BE2C (cell line): ENCODE data around the gene ANKHD1. TPM values are rescaled to one million over a fixed set of nuclear protein-coding genes. Genes with fewer than 3 reads are reported as not detected.

Source experiments
- DNase-seq: peaks from one replicate; pipeline ENCODE4 v3.0.0-alpha.2; 2020
- H3K27me3 ChIP-seq: fragments of 250-450 bp; sonication (Bioruptor Pico); 2 replicates; pipeline ENCODE4 v1.5.1; 2020; ENCODE audit warnings: mild to moderate bottlenecking
- H3K36me3 ChIP-seq: fragments of 250-450 bp; sonication (Bioruptor Pico); 2 replicates; pipeline ENCODE4 v1.5.1; 2020; ENCODE audit warnings: mild to moderate bottlenecking
- H3K4me1 ChIP-seq: fragments of 250-450 bp; sonication (Bioruptor Pico); 2 replicates; pipeline ENCODE4 v1.5.1; 2020
- H3K4me3 ChIP-seq: 2 replicates; pipeline ENCODE4 v1.5.1; 2011; ENCODE audit warnings: low read depth, low read length
- H3K9me3 ChIP-seq: fragments of 250-450 bp; sonication (Bioruptor Pico); 2 replicates; pipeline ENCODE4 v1.5.1; 2020
- CTCF ChIP-seq: IDR thresholded peaks from 2 replicates; pipeline ENCODE4 v1.5.1; 2012; ENCODE audit warnings: mild to moderate bottlenecking, low read depth, low read length
- polyA plus RNA-seq: library from polyadenylated mRNA; unstranded; fragments of >200 nt; gene quantifications from one replicate; pipeline ENCODE4 v1.2.1, GENCODE V29; 2012; ENCODE audit warnings: low read depth, missing spikeins; ENCODE audit not compliant: insufficient read length, insufficient read depth

ANKHD1 gene
- 103 TPM for polyA plus RNA-seq

GRCh38 chr5:140401362-140402257, at the start of gene ANKHD1:
TSS of gene ANKHD1 (plus strand) at chr5:140401833. CDS start at chr5:140401968, 135 bp downstream.
- Histone ChIP-seq H3K9me3 (no peaks in the 10 kb centered on the region), H3K27me3 (no peaks in the 10 kb centered on the region), H3K4me3 (peak within 1 kb of the TSS; percentile 99), H3K4me1 (no peaks in the 10 kb centered on the region), H3K36me3 (peaks cover 17% of the 10 kb centered on the region; the same call in 1 of the 2 replicates)
- DNase-seq, result peak; percentile 99
- no peak for TF ChIP-seq CTCF

DNA sequence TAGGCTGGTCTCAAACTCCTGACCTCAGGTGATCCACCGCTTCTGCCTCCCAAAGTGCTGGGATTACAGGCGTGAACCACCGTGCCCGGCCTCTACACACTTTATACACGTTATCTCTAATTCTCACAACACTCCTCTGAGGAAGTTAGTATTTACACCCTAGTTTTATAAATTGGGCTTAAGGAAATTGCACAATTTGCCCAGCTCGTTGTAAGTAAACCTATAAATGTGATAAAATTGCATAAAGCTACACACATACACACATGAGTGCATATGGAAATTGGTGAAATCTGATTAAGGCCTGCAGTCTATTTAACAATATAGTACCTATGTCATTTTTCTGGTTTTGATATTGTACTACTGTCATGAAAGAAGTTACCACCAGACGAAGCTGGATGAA, 46.1 kb upstream of the ANKHD1 start:
- no peaks in the 10 kb centered on the region for H3K36me3 ChIP-seq

DNA sequence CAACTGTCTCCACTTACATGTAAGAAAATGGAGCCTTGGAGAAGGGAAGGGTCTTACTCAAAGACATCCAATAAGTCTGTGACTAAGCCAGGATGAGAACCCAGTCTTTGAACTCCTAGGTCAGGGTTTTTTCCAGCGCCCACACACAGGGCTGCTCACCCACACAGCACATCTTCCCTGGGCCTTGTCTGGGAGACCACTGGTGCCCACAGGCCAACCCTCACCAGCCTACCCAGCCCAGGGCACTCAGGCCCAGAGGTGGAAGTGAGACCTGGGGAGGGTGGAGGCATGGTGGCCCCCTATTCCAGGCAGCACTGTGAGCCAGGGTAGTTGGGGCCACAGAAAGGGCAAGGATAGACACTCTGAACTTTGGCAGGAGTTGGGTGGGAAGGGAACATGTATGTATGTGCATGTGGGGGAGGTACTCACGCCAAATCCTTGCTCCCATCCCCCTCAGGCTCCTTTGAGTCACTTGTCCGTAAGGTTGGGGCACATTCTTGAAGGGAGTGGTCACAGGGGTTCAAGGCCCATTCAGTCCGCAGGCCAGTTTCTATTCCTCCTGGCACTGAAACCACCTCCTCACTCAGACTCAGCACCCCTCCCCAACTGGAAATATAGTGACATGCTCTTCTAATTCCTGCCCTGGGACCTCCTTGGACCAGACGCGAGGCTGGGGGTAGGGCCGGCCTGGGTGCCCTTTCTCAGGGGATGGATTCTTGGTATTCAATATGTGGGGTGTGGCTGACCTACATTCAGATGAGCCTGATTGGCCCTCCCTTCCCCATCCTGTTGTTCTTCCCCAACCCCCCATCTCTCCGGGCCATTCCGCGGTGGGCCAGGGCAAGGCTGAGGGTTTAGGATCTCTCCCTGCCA, 44.5 kb upstream of the ANKHD1 start:
- Histone ChIP-seq H3K4me1 (no peaks in the 10 kb centered on the region), H3K36me3 (no peaks in the 10 kb centered on the region), H3K9me3 (no peaks in the 10 kb centered on the region), H3K27me3 (no peaks in the 10 kb centered on the region), H3K4me3 (no peak overlapping the region)
- no peak for TF ChIP-seq CTCF
- no peak for DNase-seq

More for the DNA sequence above, 46.1 kb upstream of the ANKHD1 start:
- Histone ChIP-seq H3K9me3 (no peaks in the 10 kb centered on the region), H3K4me1 (no peaks in the 10 kb centered on the region), H3K27me3 (no peaks in the 10 kb centered on the region), H3K4me3 (no peak overlapping the region)
- TF ChIP-seq CTCF, result no peak
- DNase-seq, result no peak

GRCh38 chr5:140357726-140358093, 43.9 kb upstream of the ANKHD1 start:
- no peaks in the 10 kb centered on the region for H3K9me3 ChIP-seq
- H3K27me3 ChIP-seq, result no peaks in the 10 kb centered on the region
- TF ChIP-seq CTCF, result peak; percentile 91
- peak overlapping the region; percentile 41 for H3K4me3 ChIP-seq
- no peaks in the 10 kb centered on the region for H3K36me3 ChIP-seq
- H3K4me1 ChIP-seq, result no peaks in the 10 kb centered on the region
- peak; percentile 83 for DNase-seq

DNA sequence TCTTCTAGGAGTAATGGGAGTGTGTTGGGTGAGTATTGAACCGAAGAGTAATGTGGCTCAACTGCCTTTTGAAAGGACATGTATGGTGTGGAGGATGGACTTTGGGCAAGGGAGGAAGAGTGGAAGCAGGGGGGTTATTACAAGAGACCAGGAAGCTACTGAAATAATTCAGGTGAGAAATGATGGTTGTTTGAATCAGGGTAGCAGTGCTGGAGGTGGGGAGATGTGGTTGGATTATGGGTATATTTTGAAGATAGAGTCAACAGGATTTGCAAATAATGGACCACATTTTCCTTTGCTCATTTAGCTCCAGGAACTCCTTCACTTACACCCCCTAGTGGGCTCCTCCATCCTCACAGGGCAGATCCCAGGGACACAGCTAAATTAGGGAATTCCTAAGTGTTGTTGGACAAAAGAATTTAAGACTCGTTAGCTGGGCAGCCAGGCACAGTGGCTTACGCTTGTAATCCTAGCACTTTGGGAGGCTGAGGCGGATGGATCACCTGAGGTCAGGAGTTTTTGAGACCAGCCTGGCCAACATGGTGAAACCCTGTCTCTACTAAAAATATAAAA, 42.8 kb upstream of the ANKHD1 start:
- H3K36me3 ChIP-seq, result no peaks in the 10 kb centered on the region

More for the DNA sequence above, 42.8 kb upstream of the ANKHD1 start:
- Histone ChIP-seq H3K9me3 (no peaks in the 10 kb centered on the region), H3K27me3 (no peaks in the 10 kb centered on the region), H3K4me1 (no peaks in the 10 kb centered on the region), H3K4me3 (no peak overlapping the region)
- peak; percentile 71 for TF ChIP-seq CTCF
- DNase-seq, result peak; percentile 39
